Nephron progenitor cell (in vitro differentiated cells): ENCODE measurements around the gene PI4KA.
"Not testable (repeated sequence)": the region's sequence is repeated elsewhere in the genome, so short reads cannot be mapped to it uniquely, and the experiment has no call there.

ENCODE experiments used
- DNase-seq: peaks from one replicate; pipeline ENCODE4 v3.0.0; 2021
- H3K27ac Mint-ChIP-seq: 2 replicates; pipeline ENCODE4 v1.8.0; 2021; ENCODE audit warnings: mild to moderate bottlenecking, moderate library complexity, mixed read lengths
- H3K27me3 Mint-ChIP-seq: 2 replicates; pipeline ENCODE4 v1.8.0; 2021; ENCODE audit warnings: mild to moderate bottlenecking, low read depth, mixed read lengths; ENCODE audit not compliant: poor library complexity
- H3K36me3 Mint-ChIP-seq: 2 replicates; pipeline ENCODE4 v1.8.0; 2021; ENCODE audit warnings: low read depth, mixed read lengths
- H3K4me1 Mint-ChIP-seq: 2 replicates; pipeline ENCODE4 v1.8.0; 2021; ENCODE audit warnings: mixed read lengths
- H3K4me3 Mint-ChIP-seq: 2 replicates; pipeline ENCODE4 v1.8.0; 2021; ENCODE audit warnings: mild to moderate bottlenecking, moderate library complexity, mixed read lengths
- H3K9me3 Mint-ChIP-seq: 2 replicates; pipeline ENCODE4 v1.8.0; 2021; ENCODE audit warnings: mild to moderate bottlenecking, moderate library complexity, mixed read lengths
- CTCF ChIP-seq: fragments of 200-600 bp; sonication (generic); IDR thresholded peaks from 2 replicates; pipeline ENCODE4 v1.5.0; 2021; ENCODE audit warnings: antibody characterized with exemption

The PI4KA gene

DNA sequence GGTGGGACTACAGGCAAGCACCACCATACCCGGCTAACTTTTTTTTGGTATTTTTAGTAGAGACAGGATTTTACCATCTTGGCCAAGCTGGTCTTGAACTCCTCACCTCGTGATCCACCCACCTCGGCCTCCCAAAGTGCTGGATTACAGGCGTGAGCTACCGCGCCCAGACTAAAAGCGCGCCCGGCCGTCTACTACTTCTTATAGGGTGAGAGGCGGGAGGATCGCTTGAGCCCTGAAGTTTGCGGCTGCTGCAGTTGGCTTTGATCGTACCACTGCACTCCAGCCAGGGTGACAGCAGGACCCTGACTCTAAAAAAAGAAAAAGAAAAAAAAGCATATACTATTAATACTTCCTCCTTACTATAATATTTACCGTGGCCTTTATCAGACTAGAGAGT is 158.3 kb downstream of the PI4KA start:
- peaks cover 51% of the 10 kb centered on the region for H3K27me3 Mint-ChIP-seq
- H3K4me3 Mint-ChIP-seq, H3K36me3 Mint-ChIP-seq: not testable (repeated sequence)

GRCh38 chr22:20699856-20700255 is 158.8 kb downstream of the PI4KA start:
- H3K36me3 Mint-ChIP-seq, H3K27ac Mint-ChIP-seq, H3K9me3 Mint-ChIP-seq, DNase-seq: not testable (repeated sequence)
- Mint-ChIP-seq H3K4me3 (peak overlapping the region; percentile 25), H3K27me3 (peaks cover 46% of the 10 kb centered on the region), H3K4me1 (peaks cover 17% of the 10 kb centered on the region)

More for the DNA sequence above, 158.3 kb downstream of the PI4KA start:
- not testable (repeated sequence) for DNase-seq, H3K9me3 Mint-ChIP-seq, H3K27ac Mint-ChIP-seq
- peaks cover 19% of the 10 kb centered on the region for H3K4me1 Mint-ChIP-seq

GRCh38 chr22:20697481-20698113 is 161.0 kb downstream of the PI4KA start:
- peak; percentile 76 for TF ChIP-seq CTCF
- Mint-ChIP-seq H3K27me3 (peaks cover 32% of the 10 kb centered on the region), H3K4me1 (peaks cover 11% of the 10 kb centered on the region)
- not testable (repeated sequence) for H3K4me3 Mint-ChIP-seq, H3K36me3 Mint-ChIP-seq, H3K9me3 Mint-ChIP-seq, H3K27ac Mint-ChIP-seq
- DNase-seq, result peak; percentile 86

DNA sequence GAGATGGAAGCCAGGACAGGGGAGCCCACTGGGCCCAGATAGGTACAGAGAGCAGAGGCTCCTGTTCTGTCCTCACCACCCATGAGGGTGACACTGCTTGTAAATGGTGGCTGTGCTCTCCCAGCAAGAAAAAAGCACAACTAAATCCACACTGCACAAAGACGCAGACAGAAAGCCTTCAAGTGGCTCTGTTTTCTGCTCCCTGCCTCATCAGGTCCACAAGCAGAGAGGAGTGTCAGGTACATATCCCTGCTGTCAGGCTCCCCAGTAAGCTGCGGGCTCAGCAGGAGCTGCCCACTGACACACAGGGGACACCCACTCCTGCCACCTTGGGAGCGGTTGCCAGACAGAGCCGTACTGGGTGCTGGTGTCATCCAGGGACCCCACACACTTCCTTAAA is 162.6 kb downstream of the PI4KA start:
- H3K27me3 Mint-ChIP-seq, result peaks cover 27% of the 10 kb centered on the region

GRCh38 chr22:20695205-20695604 is 163.4 kb downstream of the PI4KA start:
- H3K36me3 Mint-ChIP-seq, H3K4me1 Mint-ChIP-seq, H3K27ac Mint-ChIP-seq, H3K9me3 Mint-ChIP-seq, DNase-seq, H3K4me3 Mint-ChIP-seq: not testable (repeated sequence)
- peaks cover 22% of the 10 kb centered on the region for H3K27me3 Mint-ChIP-seq

More for the DNA sequence above, 162.6 kb downstream of the PI4KA start:
- not testable (repeated sequence) for H3K4me3 Mint-ChIP-seq, H3K9me3 Mint-ChIP-seq, H3K27ac Mint-ChIP-seq, H3K4me1 Mint-ChIP-seq, DNase-seq, H3K36me3 Mint-ChIP-seq

DNA sequence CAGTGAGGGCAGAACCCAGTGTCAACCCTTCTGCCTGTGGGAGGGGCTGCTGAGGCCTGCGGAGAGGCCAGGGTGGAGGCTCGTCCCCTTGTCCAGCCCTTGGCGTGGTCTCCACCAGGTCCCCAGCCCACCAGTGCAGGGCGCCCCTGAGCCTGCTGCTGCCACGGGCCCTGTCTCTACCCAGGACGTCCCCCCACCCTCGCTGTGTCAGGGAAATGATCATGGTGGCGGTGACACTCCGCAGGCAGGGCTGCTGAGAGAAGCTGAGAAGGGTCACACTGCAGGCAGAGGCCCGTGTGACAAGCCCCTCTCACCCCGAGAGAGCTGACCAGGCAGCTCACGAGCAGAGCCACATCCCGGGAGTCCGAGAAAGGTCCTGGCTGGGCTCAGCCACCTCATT is 164.4 kb downstream of the PI4KA start:
- H3K4me1 Mint-ChIP-seq, H3K9me3 Mint-ChIP-seq, H3K4me3 Mint-ChIP-seq, H3K36me3 Mint-ChIP-seq, H3K27ac Mint-ChIP-seq, DNase-seq: not testable (repeated sequence)
- H3K27me3 Mint-ChIP-seq, result peaks cover 15% of the 10 kb centered on the region

DNA sequence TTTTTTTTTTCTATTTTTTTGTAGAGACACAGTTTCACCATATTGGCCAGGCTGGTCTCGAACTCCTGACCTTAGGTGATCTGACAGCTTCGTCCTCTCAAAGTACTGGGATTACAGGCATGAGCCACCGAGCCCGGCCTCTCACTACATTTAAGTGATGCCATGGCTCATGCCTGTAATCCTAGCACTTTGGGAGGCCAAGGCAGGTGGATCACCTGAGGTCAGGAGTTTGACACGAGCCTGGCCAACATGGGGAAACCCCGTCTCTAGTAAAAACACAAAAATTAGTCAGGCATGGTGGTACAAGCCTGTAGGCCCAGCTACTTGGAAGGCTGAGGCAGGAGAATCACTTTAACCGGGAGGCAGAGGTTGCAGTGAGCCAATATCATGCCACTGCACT is 165.7 kb downstream of the PI4KA start:
- H3K9me3 Mint-ChIP-seq, H3K36me3 Mint-ChIP-seq, H3K4me1 Mint-ChIP-seq, H3K4me3 Mint-ChIP-seq, H3K27me3 Mint-ChIP-seq, H3K27ac Mint-ChIP-seq, DNase-seq: not testable (repeated sequence)

DNA sequence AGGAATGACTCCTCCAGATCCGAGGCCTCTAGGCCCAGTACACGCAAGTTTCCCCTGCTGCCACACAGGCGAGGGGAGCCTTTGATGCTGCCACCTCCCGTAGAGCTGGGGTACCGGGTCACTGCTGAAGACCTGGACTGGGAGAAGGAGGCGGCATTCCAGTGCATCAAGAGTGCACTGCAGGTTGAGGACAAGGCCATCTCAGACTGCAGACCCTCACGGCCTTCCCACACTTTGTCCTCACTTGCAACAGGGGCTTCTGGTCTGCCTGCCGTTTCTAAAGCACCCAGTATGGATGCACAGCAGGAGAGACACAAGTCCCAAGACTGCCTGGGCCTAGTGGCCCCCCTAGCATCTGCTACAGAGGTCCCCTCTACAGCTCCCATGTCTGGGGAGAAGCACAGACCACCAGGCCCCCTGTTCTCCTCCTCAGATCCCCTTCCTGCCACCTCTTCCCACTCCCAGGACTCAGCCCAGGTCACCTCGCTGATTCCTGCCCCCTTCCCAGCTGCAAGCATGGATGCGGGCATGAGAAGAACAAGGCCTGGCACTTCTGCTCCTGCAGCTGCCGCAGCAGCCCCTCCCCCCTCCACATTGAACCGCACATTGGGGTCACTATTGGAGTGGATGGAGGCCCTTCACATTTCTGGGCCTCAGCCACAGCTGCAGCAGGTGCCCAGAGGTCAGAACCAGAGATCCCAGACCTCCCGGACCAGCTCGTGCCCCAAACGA is 167.9 kb downstream of the PI4KA start:
- not testable (repeated sequence) for H3K4me1 Mint-ChIP-seq, H3K27ac Mint-ChIP-seq, H3K27me3 Mint-ChIP-seq, DNase-seq, H3K4me3 Mint-ChIP-seq, H3K36me3 Mint-ChIP-seq, H3K9me3 Mint-ChIP-seq

DNA sequence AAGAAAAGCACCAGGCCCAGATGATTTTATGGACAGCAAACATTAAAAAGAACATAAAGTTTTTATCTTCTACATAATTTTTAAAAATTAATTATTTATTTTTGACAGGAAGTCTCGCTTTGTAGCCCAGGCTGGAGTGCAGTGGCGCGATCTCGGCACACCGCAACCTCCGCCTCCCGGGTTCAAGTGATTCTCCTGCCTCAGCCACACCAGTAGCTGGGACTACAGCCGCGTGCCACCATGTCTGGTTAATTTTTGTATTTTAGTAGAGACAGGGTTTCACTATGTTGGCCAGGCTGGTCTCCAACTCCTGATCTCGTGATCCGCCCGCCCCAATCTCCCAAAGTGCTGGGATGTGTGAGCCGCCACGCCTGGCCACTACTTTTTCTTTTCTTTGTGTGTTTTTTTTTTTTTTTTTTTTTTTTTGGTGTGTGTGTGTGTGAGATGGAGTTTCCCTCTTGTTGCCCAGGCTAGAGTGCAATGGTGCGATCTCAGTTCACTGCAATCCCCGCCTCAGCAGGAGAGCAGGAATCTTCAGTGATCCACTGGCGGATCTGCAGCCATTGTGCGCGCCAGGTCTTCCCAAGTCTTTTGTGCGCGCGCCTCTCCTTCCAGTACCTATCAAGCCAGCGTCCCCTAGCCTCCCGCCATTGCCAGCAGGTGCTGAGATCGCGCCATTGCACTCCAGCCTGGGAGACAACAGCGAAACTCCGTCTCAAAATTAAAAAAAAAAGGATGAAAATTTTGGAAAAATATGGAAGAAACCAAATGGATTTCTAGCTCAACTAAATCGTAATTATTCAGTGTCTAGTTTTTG is 171.0 kb downstream of the PI4KA start:
- not testable (repeated sequence) for H3K27ac Mint-ChIP-seq, H3K36me3 Mint-ChIP-seq, H3K4me3 Mint-ChIP-seq, H3K27me3 Mint-ChIP-seq, DNase-seq, H3K4me1 Mint-ChIP-seq, H3K9me3 Mint-ChIP-seq

DNA sequence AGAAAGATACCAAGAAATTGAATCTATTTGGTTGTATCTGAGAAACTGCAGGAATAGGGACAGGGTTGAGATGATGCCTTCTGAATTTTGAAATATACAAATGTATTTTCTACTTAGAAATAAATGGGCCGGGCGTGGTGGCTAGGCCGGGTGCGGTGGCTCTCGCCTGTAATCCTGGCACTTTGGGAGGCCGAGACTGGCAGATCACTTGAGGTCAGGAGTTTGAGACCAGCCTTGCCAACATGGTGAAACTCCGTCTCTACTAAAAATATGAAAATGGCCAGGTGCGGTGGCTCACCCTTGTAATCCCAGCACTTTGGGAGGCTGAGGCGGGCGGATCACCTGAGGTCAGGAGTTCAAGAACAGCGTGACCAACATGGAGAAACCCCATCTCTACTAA is 172.8 kb downstream of the PI4KA start:
- not testable (repeated sequence) for H3K4me3 Mint-ChIP-seq, H3K27me3 Mint-ChIP-seq

GRCh38 chr22:20678792-20679435 is 179.7 kb downstream of the PI4KA start:
- not testable (repeated sequence) for H3K4me3 Mint-ChIP-seq, H3K4me1 Mint-ChIP-seq, DNase-seq, H3K27ac Mint-ChIP-seq, H3K36me3 Mint-ChIP-seq
- peaks cover 23% of the 10 kb centered on the region for H3K9me3 Mint-ChIP-seq
- peaks cover 14% of the 10 kb centered on the region for H3K27me3 Mint-ChIP-seq

More for the DNA sequence above, 172.8 kb downstream of the PI4KA start:
- not testable (repeated sequence) for DNase-seq, H3K4me1 Mint-ChIP-seq, H3K9me3 Mint-ChIP-seq, H3K36me3 Mint-ChIP-seq, H3K27ac Mint-ChIP-seq
